ENCODE measurements around the gene RHOBTB1.
A peak's percentile ranks its signal among the peaks of the same experiment; 100 is the strongest.
"Not testable (repeated sequence)": the region's sequence is repeated elsewhere in the genome, so short reads cannot be mapped to it uniquely, and the experiment has no call there.

Gene RHOBTB1

DNA sequence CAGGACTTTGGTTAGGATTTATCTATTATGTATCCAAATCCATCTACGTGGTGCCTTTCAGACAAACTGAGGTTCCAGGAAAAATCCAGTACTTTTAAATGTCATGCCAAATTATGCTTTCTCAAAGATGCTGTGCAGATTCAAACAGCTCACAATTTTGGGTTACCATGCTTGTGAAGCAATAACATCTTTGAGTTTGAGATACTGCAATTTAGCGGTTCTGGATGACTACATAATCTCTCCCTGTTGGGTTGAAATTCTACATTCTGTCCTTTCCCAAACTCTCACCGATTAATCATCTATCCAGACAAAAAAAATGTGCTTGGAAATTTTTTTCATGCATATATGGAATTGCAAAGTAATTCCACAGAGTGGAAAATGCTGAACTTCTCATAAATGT is 3.5 kb downstream of the RHOBTB1 start:
- DNase-seq (ENCODE audit: low spot score) = no peak

DNA sequence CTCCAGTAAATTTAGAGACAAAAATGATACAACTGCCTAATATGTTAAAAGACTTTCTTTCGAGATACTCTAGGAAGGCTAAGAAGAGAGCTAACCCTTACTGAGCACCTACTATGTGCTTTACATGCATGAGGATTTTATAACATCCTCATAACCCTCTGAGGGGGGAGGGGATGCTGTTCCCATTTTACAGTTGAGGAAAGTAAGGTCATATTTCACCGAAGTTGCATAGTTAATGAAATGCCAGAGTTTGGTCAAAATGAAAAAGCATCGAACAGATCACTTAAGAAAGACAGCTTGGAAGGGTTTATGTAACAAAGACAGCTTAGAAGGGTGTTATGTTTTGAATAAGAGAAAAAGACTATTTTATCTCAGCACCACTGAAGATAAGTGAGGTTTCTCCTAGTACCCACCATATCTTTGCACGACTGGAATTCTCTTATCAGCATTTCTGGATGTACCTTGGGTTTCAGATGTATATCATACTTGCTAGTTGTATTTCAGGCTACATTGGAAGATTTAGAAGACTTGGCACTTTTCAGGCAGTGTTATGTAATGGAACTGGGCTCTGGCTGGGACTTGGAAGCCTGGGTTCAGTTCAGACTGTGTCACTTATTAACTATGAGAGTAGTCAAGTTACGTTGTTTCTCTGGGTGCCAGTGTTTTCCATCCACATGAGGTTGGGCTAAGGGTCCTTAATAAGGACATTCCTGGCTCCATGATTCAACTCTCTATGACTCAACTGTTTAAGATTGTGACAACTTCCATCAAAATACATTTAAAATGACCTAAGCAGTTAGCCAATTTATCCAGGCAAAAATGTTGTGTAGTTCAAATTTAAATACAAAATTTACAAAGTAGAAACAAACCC is 6.0 kb downstream of the RHOBTB1 start:
- peak; percentile 28 for DNase-seq (ENCODE audit: low spot score)

DNA sequence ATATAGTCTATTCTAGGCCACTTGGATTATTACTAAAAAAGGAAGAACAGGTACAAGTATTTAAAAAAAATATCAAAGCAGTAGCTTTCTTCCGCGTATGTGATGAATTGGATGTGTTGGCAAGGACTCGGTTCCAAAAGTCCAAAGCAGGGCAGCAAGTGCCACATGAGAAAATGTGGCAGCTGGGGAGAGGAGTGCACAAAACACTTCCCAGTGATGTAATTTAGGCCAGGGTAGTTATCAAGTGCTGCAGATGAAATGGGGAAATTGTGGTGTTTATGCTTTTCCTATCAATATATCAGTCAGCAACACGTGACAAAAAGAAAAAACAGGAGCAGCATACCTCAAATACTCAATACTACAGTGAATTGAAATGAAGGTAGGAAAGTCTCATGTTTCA is 7.0 kb downstream of the RHOBTB1 start:
- no peak for DNase-seq (ENCODE audit: low spot score)

DNA sequence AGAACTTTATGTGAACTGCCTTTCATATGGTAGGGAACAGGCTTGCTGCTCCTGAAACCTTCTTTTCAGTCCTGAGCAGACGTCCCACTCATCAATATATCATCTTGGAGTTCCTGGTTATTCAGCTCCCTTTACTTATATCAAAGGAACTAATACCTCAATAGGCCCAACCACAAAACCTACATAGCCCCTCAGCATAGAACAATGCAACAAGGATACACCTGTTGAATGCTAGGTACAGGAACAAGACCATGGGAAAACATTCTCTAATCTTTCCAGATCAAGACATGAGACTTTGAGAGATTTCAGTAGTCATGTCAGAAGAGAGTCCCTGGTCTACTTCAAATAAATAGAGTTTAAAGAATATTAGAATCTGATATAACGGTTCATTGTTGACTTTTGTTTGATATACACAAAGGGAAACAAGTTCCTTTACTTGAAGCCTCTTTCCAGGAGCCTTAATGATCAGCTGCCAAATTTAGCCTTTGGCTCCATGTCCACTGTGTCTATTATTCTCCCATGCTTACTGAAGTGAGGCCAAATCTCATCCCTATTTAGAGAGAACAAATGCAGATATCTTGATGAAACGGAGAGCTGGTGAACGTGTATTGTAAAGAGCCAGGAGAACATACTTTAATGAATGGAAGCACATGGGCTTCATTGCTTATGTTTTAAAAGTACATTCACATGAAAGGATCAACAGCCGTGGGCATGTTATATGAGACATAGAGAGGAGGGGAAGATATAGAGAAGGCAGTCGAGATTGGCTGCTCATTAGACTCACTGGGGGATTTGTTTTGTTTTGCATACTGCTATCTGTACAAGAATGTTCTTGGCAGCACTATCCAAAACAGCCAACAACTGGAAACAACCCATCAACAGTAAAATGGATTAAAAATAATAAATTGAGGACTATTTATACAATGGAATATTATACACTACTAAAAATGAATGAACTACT is 9.5 kb downstream of the RHOBTB1 start:
- no peak for DNase-seq (ENCODE audit: low spot score)

DNA sequence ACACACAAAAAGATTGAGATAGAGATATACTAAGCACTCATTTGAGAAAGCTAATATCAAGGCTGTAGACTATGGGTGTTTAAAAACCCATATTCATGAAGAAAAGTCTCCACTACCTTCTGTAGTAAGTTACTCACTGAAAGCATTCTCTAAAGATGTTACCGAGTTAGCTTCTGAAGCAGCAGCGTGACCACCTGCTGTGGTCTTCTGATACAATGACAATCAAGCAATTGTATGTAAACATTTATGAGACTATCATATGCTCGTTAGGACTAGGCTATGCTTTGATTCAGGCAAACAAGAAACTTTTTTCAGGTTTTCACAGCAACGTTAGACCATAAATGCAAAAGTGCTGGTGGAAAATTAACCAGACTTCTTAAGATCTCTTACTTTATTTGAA is 11.2 kb downstream of the RHOBTB1 start:
- DNase-seq (ENCODE audit: low spot score) = no peak

DNA sequence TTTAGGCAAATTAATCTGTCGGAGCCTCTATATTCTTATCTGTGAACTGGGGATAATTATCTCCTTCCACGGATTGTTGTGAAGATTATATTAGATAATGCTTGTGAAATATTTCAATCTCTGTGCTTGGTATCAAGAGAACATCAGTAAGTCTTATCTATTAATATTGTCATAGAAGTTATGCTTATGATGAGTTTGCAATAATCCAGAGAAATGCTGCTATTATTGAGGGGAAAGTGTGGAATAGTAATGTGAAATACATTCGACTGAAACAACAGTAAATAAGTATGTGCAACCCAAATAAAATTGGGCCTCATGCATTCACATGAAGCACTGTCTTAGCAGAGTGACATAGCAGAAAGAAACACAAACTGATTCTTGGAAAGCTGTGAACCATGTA is 13.7 kb downstream of the RHOBTB1 start:
- DNase-seq (ENCODE audit: low spot score) = no peak

DNA sequence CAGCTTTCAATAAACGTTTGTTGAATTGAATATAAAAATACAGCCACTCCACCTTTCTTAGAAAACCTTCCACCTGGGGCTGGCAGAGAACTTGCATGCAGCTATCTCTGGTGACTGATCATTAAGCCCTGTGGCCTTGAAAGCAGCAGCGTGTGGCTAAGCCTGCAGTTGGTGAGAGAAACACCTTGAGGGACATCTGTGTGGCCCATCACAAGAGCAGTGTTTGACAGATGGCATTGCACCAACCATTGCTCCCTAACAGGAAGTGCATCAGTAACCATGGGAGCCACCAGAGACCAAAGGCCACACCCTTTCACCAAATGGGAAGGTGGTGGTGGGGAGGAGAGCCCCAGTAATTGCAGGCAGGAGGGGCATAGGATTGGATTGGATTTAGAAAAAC is 22.4 kb downstream of the RHOBTB1 start:
- DNase-seq (ENCODE audit: low spot score) = no peak

GRCh38 chr10:60920479-60920878 is 23.5 kb downstream of the RHOBTB1 start:
- no peak for DNase-seq (ENCODE audit: low spot score)

- no peak for DNase-seq (ENCODE audit: low spot score)
Observed at GRCh38 chr10:60919551-60919950, 24.4 kb downstream of the RHOBTB1 start.

DNA sequence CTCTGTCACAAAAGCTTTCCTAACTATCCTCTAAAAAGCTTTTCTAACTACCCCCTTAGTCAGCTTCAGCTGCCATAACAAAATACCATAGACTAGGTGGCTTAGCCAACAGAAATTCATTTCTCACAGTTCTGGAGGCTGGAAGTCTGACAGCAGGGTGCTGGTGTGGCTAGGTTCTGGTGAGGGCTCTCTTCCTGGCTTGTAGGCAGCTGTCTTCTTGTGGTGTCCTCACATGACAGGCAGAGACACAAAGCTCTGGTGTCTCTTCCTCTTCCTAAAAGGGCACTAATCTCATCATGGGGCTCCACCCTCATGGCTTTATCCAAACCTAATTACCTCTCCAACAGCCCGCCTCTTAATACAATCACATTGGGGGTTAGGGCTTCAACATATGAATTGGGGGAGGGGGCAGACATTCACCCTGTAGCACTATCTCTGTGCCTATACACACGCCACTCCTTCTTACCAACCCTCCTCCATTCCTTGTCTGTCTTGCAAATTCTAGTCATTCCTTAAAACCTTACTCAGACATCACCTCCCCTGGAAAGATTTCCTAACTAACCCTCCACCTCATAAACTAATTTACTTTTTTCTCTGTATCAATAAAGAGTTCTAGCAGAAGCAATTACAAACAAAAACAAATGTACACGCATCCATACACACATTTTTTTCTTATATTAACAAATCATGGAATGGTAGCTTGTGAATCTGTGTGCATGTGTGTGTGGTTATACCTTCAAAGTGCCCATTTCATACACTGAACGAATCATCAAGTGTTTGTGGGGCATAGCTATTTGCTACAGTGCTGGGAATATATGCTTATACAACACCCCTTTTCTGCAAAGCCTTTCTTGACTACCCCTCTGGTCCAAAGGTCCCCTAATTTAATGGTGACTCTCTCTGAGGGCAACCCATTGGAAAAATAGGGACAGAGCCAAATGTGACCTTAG is 26.4 kb downstream of the RHOBTB1 start:
- no peak for DNase-seq (ENCODE audit: low spot score)

- DNase-seq (ENCODE audit: low spot score) = no peak
Observed at GRCh38 chr10:60916025-60916424, 28.0 kb downstream of the RHOBTB1 start.

- DNase-seq (ENCODE audit: low spot score) = peak; percentile 88
Observed at GRCh38 chr10:60914690-60915141, 29.3 kb downstream of the RHOBTB1 start.

DNA sequence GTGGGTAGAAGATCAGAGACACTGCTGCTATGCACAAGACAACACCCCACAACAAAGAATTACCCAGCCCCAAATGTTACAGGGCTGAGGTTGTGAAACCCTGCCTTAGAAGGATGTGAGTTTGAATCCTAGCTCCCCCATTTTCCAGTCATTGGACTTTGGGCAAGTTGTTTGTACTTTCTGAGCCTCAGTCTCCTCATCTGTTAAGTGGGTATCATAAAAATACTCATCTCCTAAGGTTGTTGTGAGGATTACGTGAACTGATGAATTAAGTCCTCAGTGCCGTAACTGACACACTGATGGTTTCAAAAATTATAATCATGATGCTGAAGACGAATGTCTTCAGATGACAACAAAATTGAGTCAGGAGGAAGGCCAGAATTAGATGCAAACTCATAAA is 30.3 kb downstream of the RHOBTB1 start:
- no peak for DNase-seq (ENCODE audit: low spot score)

DNA sequence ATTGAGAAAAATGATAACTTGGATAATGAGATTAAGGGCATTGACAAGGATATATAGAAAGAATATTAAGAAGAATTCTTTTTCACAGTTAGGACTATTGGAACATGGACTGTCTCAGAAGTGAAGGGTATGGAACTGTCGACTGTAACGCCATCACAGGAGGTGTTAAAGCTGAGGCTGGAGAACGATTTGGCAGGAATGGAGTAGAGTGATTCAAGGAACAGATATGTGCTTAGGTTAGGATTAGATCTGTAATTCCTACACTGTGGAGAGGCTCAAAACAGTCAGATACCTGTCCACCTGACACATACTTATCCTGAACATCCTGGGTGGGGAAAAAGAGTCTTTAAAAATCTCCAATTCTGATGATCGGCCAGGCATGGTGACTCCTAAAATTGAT is 30.9 kb downstream of the RHOBTB1 start:
- DNase-seq (ENCODE audit: low spot score) = no peak

- no peak for DNase-seq (ENCODE audit: low spot score)
Observed at GRCh38 chr10:60911715-60912114, 32.3 kb downstream of the RHOBTB1 start.

DNA sequence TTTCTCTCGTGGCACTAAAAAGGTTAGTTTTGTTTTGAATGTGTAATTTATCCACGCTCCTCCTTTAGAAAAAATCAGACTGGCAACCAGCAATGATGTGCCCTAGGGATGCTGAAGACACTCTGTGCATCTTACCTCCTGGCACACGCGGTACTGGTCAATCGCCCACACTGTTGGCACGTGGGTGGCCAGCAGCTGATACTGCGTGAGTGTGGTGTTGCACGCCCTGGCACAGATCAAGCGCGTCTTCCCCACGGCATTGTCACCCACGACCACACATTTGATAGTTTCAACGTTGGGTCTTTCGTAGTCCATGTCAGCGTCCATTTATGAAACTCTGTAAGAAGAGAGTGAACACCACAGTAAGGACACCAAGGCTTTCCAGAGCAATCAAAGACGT is 32.8 kb downstream of the RHOBTB1 start:
- no peak for DNase-seq (ENCODE audit: low spot score)

GRCh38 chr10:60910543-60910942 is 33.4 kb downstream of the RHOBTB1 start:
- no peak for DNase-seq (ENCODE audit: low spot score)

- no peak for DNase-seq (ENCODE audit: low spot score)
Observed at GRCh38 chr10:60908896-60909295, 35.1 kb downstream of the RHOBTB1 start.

- DNase-seq (ENCODE audit: low spot score) = no peak
Observed at GRCh38 chr10:60908031-60908430, 36.0 kb downstream of the RHOBTB1 start.

GRCh38 chr10:60907236-60907635 is 36.7 kb downstream of the RHOBTB1 start:
- DNase-seq (ENCODE audit: low spot score) = no peak

- DNase-seq (ENCODE audit: low spot score) = not testable (repeated sequence)
Observed at GRCh38 chr10:60906825-60907224, 37.2 kb downstream of the RHOBTB1 start.

DNA sequence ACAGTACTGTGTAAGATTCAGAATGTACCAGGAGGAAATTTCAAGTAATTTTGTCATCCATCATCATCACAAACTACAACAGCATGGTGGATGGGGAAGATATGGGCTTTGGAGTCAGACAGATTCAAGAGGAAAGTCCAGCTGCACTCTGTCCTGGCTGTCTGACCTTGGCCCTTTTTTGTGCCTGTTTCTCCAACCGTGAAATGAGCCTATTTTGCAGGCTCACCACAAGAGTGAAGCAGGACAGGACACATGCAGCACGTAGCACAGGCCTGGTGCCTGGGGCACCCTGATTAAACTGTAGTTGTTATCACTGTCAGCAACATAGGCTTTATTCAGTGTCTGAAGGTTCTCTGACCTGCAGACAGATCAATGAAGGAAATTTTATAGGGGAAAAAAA is 37.6 kb downstream of the RHOBTB1 start:
- no peak for DNase-seq (ENCODE audit: low spot score)
